ENCODE results near the gene TCTN3.

The TCTN3 gene

GRCh38 chr10:95618101-95618500 lies 75.6 kb downstream of the TCTN3 start:
- FAIRE-seq = no peak

- no peak for FAIRE-seq
These were observed 77.3 kb downstream of the TCTN3 start for GRCh38 chr10:95616446-95616845.

All from islet of Langerhans (tissue), 1 donor.